ENCODE results near the gene PPM1F.
"Not testable (repeated sequence)": the region's sequence is repeated elsewhere in the genome, so short reads cannot be mapped to it uniquely, and the experiment has no call there.

The PPM1F gene

GRCh38 chr22:21959274-21960074 lies 6.8 kb upstream of the PPM1F start:
- no peak for DNase-seq

GRCh38 chr22:21958360-21959273 lies 6.0 kb upstream of the PPM1F start:
- no peak for DNase-seq

- peak in 1 of 2 donors; percentile 29 for DNase-seq
Observed at GRCh38 chr22:21951931-21952465, 650 bp downstream of the PPM1F start.

GRCh38 chr22:21951062-21951461 lies 1.6 kb downstream of the PPM1F start:
- no peak for DNase-seq

GRCh38 chr22:21949948-21950347 lies 2.7 kb downstream of the PPM1F start:
- DNase-seq = no peak

GRCh38 chr22:21949569-21949918 lies 3.1 kb downstream of the PPM1F start:
- DNase-seq = no peak

GRCh38 chr22:21948824-21949568 lies 3.7 kb downstream of the PPM1F start:
- DNase-seq = no peak

GRCh38 chr22:21948390-21948789 lies 4.3 kb downstream of the PPM1F start:
- no peak for DNase-seq

- no peak for DNase-seq
Observed at GRCh38 chr22:21947040-21948014, 5.3 kb downstream of the PPM1F start.

GRCh38 chr22:21946262-21946925 lies 6.3 kb downstream of the PPM1F start:
- no peak for DNase-seq

- DNase-seq = no peak
Observed at GRCh38 chr22:21945453-21946261, 7.0 kb downstream of the PPM1F start.

GRCh38 chr22:21944871-21945270 lies 7.8 kb downstream of the PPM1F start:
- DNase-seq = no peak

GRCh38 chr22:21943571-21944448 lies 8.8 kb downstream of the PPM1F start:
- no peak for DNase-seq

GRCh38 chr22:21942407-21943343 lies 10.0 kb downstream of the PPM1F start:
- DNase-seq = peak in 1 of 2 donors; percentile 61

GRCh38 chr22:21941921-21942320 lies 10.7 kb downstream of the PPM1F start:
- no peak for DNase-seq

- DNase-seq = peak in 1 of 2 donors; percentile 31
Observed at GRCh38 chr22:21940521-21940920, 12.1 kb downstream of the PPM1F start.

GRCh38 chr22:21939935-21940334 lies 12.7 kb downstream of the PPM1F start:
- DNase-seq = not testable (repeated sequence)

GRCh38 chr22:21939461-21939913 lies 13.2 kb downstream of the PPM1F start:
- peak; percentile 21 to 72 for DNase-seq
